ENCODE data around the gene RPS6KA2. TPM values are rescaled to one million over a fixed set of nuclear protein-coding genes. Genes with fewer than 3 reads are reported as not detected.

Gene RPS6KA2
- total RNA-seq, 1 donor from 2014 or later = 124 TPM

DNA sequence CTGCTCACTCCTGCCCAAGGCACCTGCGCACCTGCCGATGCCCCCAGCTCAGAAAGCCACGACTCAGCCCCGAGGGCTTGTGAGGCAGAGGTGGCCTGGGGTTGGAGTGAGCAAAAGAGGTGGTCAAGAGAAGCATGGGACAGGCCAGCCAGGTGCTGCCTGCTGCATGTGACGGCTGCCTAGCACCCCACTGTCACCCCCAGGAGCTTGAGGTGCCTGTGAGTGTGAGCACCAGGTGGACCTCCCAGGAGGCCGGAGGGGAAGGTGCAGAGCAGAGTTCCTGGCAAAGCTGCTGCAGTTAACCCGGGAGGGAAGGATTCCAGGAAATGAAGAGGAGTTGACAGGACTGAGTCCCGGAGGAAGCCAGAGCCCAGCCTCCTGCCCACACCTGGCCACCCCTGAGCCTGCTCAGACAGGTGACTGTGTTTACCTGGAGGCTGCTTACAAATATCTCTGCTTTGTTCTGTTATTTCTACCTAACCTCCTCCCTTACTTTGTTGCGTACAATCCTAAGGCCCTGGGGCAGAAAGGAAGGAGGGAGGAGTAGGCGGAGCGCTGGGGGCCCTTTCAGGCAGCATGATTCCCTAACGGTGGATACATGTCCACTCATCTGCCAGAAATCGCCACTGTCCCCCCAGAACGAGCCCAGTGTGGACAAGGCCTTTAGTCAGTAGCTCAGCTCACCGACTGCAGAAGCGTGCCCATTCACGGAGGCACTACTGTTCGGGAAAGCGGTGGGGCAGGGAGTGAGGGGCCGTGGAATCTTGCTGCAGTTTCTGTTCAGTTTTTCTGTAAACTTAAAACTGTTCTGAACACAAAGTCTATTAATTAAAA lies 156.8 kb downstream of the RPS6KA2 start:
- H3K36me3 Mint-ChIP-seq (ENCODE audit: low read depth) = peaks cover 23% of the 10 kb centered on the region
- TF ChIP-seq, protein P1, sequence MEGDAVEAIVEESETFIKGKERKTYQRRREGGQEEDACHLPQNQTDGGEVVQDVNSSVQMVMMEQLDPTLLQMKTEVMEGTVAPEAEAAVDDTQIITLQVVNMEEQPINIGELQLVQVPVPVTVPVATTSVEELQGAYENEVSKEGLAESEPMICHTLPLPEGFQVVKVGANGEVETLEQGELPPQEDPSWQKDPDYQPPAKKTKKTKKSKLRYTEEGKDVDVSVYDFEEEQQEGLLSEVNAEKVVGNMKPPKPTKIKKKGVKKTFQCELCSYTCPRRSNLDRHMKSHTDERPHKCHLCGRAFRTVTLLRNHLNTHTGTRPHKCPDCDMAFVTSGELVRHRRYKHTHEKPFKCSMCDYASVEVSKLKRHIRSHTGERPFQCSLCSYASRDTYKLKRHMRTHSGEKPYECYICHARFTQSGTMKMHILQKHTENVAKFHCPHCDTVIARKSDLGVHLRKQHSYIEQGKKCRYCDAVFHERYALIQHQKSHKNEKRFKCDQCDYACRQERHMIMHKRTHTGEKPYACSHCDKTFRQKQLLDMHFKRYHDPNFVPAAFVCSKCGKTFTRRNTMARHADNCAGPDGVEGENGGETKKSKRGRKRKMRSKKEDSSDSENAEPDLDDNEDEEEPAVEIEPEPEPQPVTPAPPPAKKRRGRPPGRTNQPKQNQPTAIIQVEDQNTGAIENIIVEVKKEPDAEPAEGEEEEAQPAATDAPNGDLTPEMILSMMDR (IDR thresholded peaks at IDR 0.05) = no peak
- H3K27me3 Mint-ChIP-seq (ENCODE audit: low read depth) = no peaks in the 10 kb centered on the region
- H3K27ac Mint-ChIP-seq (ENCODE audit: unreplicated experiment) = no peak overlapping the region
- no peak overlapping the region for H3K4me3 Mint-ChIP-seq (ENCODE audit: unreplicated experiment)
- no peak for DNase-seq (ENCODE audit: low spot score)
- peaks cover 19% of the 10 kb centered on the region for H3K4me1 Mint-ChIP-seq (ENCODE audit: low read depth)
- no peaks in the 10 kb centered on the region for H3K9me3 Mint-ChIP-seq (ENCODE audit: low read depth)

GRCh38 chr6:166469426-166469961 lies 157.6 kb downstream of the RPS6KA2 start:
- H3K27ac Mint-ChIP-seq (ENCODE audit: unreplicated experiment) = no peak overlapping the region
- TF ChIP-seq, protein P1 (IDR thresholded peaks at IDR 0.05) = no peak
- DNase-seq (ENCODE audit: low spot score) = no peak
- H3K4me1 Mint-ChIP-seq (ENCODE audit: low read depth) = peaks cover 19% of the 10 kb centered on the region
- no peak overlapping the region for H3K4me3 Mint-ChIP-seq (ENCODE audit: unreplicated experiment)
- H3K36me3 Mint-ChIP-seq (ENCODE audit: low read depth) = peaks cover 23% of the 10 kb centered on the region
- no peaks in the 10 kb centered on the region for H3K27me3 Mint-ChIP-seq (ENCODE audit: low read depth)
- no peaks in the 10 kb centered on the region for H3K9me3 Mint-ChIP-seq (ENCODE audit: low read depth)

GRCh38 chr6:166467436-166468000 lies 159.5 kb downstream of the RPS6KA2 start:
- Mint-ChIP-seq H3K27me3 (ENCODE audit: low read depth) (no peaks in the 10 kb centered on the region), H3K4me1 (ENCODE audit: low read depth) (peaks cover 19% of the 10 kb centered on the region), H3K36me3 (ENCODE audit: low read depth) (peaks cover 31% of the 10 kb centered on the region), H3K27ac (ENCODE audit: unreplicated experiment) (peak overlapping the region; percentile 29), H3K4me3 (ENCODE audit: unreplicated experiment) (no peak overlapping the region), H3K9me3 (ENCODE audit: low read depth) (no peaks in the 10 kb centered on the region)
- TF ChIP-seq, protein P1 (IDR thresholded peaks at IDR 0.05) = no peak
- no peak for DNase-seq (ENCODE audit: low spot score)

- Mint-ChIP-seq H3K4me1 (ENCODE audit: low read depth) (peaks cover 19% of the 10 kb centered on the region), H3K27me3 (ENCODE audit: low read depth) (no peaks in the 10 kb centered on the region), H3K27ac (ENCODE audit: unreplicated experiment) (peak overlapping the region; percentile 62), H3K9me3 (ENCODE audit: low read depth) (no peaks in the 10 kb centered on the region), H3K36me3 (ENCODE audit: low read depth) (peaks cover 28% of the 10 kb centered on the region), H3K4me3 (ENCODE audit: unreplicated experiment) (no peak overlapping the region)
- TF ChIP-seq, protein P1 (IDR thresholded peaks at IDR 0.05) = no peak
- no peak for DNase-seq (ENCODE audit: low spot score)
Observed at GRCh38 chr6:166466178-166467122, 160.6 kb downstream of the RPS6KA2 start.
